HEK293 (cell line): Measurements from ENCODE around the gene PCBD1.

Experiments used
- CTCF ChIP-seq: fragments of 450-650 bp; formaldehyde crosslinking; IDR thresholded peaks from 2 replicates; pipeline ENCODE4 v1.5.1; 2016; ENCODE audit warnings: missing biosample characterization, missing genetic modification characterization
- GLI4 ChIP-seq: fragments of 450-650 bp; formaldehyde crosslinking; IDR thresholded peaks from 2 replicates; pipeline ENCODE4 v1.5.1; 2016; ENCODE audit warnings: missing biosample characterization, missing genetic modification characterization
- KLF1 ChIP-seq: fragments of 450-650 bp; formaldehyde crosslinking; IDR thresholded peaks from 2 replicates; pipeline ENCODE4 v1.5.1; 2016; ENCODE audit warnings: missing biosample characterization, missing genetic modification characterization
- KLF7 ChIP-seq: fragments of 450-650 bp; formaldehyde crosslinking; IDR thresholded peaks from 2 replicates; pipeline ENCODE4 v1.5.1; 2016; ENCODE audit warnings: missing biosample characterization, missing genetic modification characterization, borderline replicate concordance
- MEIS1 ChIP-seq: sonication (generic); formaldehyde crosslinking; IDR thresholded peaks from 2 replicates; pipeline ENCODE4 v1.8.1; 2022; ENCODE audit warnings: missing genetic modification reagents, mild to moderate bottlenecking, borderline replicate concordance
- PBX3 ChIP-seq: sonication (generic); formaldehyde crosslinking; IDR thresholded peaks from 2 replicates; pipeline ENCODE4 v1.8.1; 2022; ENCODE audit warnings: mild to moderate bottlenecking, moderate library complexity, missing genetic modification reagents
- PRDM10 ChIP-seq: fragments of 450-650 bp; formaldehyde crosslinking; IDR thresholded peaks from 2 replicates; pipeline ENCODE4 v1.5.1; 2016; ENCODE audit warnings: missing biosample characterization, missing genetic modification characterization
- REST ChIP-seq: fragments of 450-650 bp; formaldehyde crosslinking; IDR thresholded peaks from 2 replicates; pipeline ENCODE4 v1.5.1; 2016; ENCODE audit warnings: missing biosample characterization, missing genetic modification characterization
- ZBTB20 ChIP-seq: fragments of 450-650 bp; formaldehyde crosslinking; IDR thresholded peaks from 2 replicates; pipeline ENCODE4 v1.5.1; 2016; ENCODE audit warnings: missing biosample characterization, missing genetic modification characterization
- ZNF138 ChIP-seq: fragments of 450-650 bp; formaldehyde crosslinking; IDR thresholded peaks from 2 replicates; pipeline ENCODE4 v1.5.1; 2016; ENCODE audit warnings: missing biosample characterization, missing genetic modification characterization, borderline replicate concordance
- ZNF654 ChIP-seq: fragments of 450-650 bp; formaldehyde crosslinking; IDR thresholded peaks from 2 replicates; pipeline ENCODE4 v1.5.1; 2016; ENCODE audit warnings: low read depth, missing biosample characterization, missing genetic modification characterization
- ZNF677 ChIP-seq: fragments of 450-650 bp; IDR thresholded peaks from 2 replicates; pipeline ENCODE4 v1.5.0; 2018; ENCODE audit warnings: missing biosample characterization, mild to moderate bottlenecking, missing genetic modification characterization, moderate library complexity
- ZNF707 ChIP-seq: fragments of 450-650 bp; formaldehyde crosslinking; IDR thresholded peaks from 2 replicates; pipeline ENCODE4 v1.5.1; 2016; ENCODE audit warnings: missing biosample characterization, missing genetic modification characterization
- ZNF792 ChIP-seq: fragments of 450-650 bp; formaldehyde crosslinking; IDR thresholded peaks from 2 replicates; pipeline ENCODE4 v1.5.1; 2016; ENCODE audit warnings: missing biosample characterization, missing genetic modification characterization

DNA sequence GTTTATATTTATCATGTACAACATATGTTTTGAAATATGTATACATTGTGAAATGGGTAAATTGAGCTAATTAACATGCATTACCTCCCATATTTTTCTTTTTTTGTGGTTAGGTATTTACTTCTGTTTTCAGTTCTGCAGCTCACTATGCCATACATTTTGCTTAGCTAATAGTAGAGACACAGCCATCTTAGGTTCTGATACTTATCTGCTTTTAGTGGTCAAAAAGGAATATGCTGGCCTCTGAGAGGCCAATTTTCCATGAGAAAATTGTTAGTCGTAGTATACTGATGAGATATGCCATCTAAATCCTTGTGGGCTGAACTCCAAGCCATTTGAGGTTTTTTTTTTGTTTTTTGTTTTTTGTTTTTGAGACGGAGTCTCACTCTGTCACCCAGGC lies 41.6 kb downstream of the PCBD1 start:
- TF ChIP-seq MEIS1: no peak
- TF ChIP-seq CTCF (tag by site-specific recombination): no peak
- TF ChIP-seq ZNF707: no peak
- no peak for TF ChIP-seq PBX3
- no peak for TF ChIP-seq ZNF654 (tag by site-specific recombination)
- no peak for TF ChIP-seq ZNF677 (tag by site-specific recombination)
- no peak for TF ChIP-seq REST
- no peak for TF ChIP-seq ZBTB20 (tag by site-specific recombination)
- no peak for TF ChIP-seq KLF1 (tag by site-specific recombination)
- TF ChIP-seq GLI4 (tag by site-specific recombination): no peak
- TF ChIP-seq KLF7 (tag by site-specific recombination): no peak
- TF ChIP-seq PRDM10: no peak
- no peak for TF ChIP-seq ZNF138 (tag by site-specific recombination)
- TF ChIP-seq ZNF792 (tag by site-specific recombination): no peak
